NT2/D1 (cell line): ENCODE data around the gene MAPK12.

Experiments
- SUZ12 ChIP-seq: IDR thresholded peaks from 2 replicates; pipeline ENCODE4 v1.6.1; 2011; ENCODE audit not compliant: insufficient read length, insufficient read depth; ENCODE audit errors: extremely low read depth
- YY1 ChIP-seq: IDR thresholded peaks from 2 replicates; pipeline ENCODE4 v1.6.1; 2011; ENCODE audit not compliant: insufficient read length, insufficient read depth
- ZNF274 ChIP-seq: IDR thresholded peaks from 2 replicates; pipeline ENCODE4 v1.6.1; 2011; ENCODE audit warnings: mild to moderate bottlenecking, low read depth, low read length

DNA sequence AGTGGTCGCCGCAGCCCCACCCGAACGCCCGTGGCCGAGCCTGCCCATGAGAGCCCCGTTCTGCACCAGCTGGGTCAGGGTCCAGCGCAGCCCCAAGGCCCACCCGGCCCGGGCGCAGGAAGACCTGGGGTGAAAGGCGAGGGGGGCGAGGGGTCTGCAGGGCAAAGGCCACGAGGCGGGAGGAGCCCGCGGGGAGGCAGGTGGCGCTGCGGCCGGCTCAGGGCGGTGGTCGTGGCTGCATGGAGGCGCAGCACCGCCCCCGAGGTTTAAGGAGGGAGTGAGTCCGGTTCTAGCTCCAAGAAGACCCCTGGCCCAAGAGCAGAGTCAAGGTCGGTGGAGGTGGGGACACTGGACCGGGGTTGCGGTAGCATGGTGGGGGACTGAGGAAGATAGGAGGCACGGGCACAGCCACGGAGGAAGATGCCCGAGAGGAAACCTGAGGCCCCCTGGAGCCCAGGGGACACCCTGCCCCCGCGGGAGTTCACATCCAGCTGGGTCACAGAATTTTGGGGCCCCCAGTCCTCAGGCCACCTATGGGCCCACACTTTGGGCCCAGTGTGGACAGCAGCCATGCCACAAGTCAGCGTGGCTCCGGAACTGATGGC, 9.9 kb downstream of the MAPK12 start:
- no peak for TF ChIP-seq YY1
- no peak for TF ChIP-seq SUZ12
- TF ChIP-seq ZNF274, result no peak
